ENCODE measurements around the gene SLC12A6. TPM values are rescaled to one million over a fixed set of nuclear protein-coding genes. Genes with fewer than 3 reads are reported as not detected.

The SLC12A6 gene
- total RNA-seq, 1 experiment from 2014 or later = 15.1 TPM

DNA sequence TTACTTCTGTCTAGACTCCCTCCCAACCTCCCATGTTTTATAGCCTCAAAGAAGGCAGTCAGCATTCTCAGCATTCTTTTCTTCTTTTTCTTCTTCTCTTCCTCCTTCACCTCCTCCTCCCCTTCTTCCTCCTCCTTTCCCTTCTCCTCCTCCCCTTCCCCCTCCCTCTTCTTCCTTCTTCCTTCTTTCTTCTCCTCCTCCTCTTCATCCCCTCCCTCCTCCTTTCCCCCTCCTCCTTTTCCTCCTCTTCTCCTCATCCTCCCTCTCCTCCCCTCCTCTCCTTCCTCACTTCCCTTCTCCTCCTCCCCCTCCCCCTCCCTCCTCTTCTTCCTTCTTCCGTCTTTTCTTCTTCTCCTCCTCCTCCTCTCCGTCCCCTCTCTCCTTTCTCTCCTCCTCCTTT is 33.1 kb upstream of the SLC12A6 start:
- no peaks in the 10 kb centered on the region for H3K9me2 ChIP-seq (ENCODE audit: insufficient read depth)
- RAD21 ChIA-PET (ENCODE audit: low non-redundant PET in 1 of 2, low total read pairs in 2 of 2, uncharacterized antibody in 2 of 2, unreplicated experiment in 2 of 2) = no interaction called here
- H3K4me3 ChIP-seq (replicated peaks in 1 of 2; ENCODE audit: low read depth in 1 of 2, low read length in 2 of 2) = no peak overlapping the region
- H3K79me2 ChIP-seq (ENCODE audit: insufficient read depth, low read length) = peaks cover 11% of the 10 kb centered on the region
- no peaks in the 10 kb centered on the region for H3K27me3 ChIP-seq (ENCODE audit: insufficient read depth, low read length)
- BruUV-seq (replicated peaks) = no TSS peak
- CTCF ChIA-PET = no interaction called here
- H3K9ac ChIP-seq (ENCODE audit: low read length) = no peak overlapping the region
- TF ChIP-seq SIN3A (IDR thresholded peaks at IDR 0.05; ENCODE audit: low read depth) (no peak), FOSL1 (IDR thresholded peaks at IDR 0.05; ENCODE audit: low read depth) (no peak), SP1 (IDR thresholded peaks at IDR 0.05; ENCODE audit: low read depth) (no peak), YY1 (IDR thresholded peaks at IDR 0.05; ENCODE audit: extremely low read depth, insufficient replicate concordance, low read depth, low read length) (no peak)
- H3K4me1 ChIP-seq (ENCODE audit: control insufficient read depth in 1 of 2, insufficient read depth in 2 of 2, low read length in 2 of 2) = peaks cover 12 to 15% of the 10 kb centered on the region in 2 experiments
- no peaks in the 10 kb centered on the region; the same call in 1 of the 2 replicates for H4K20me1 ChIP-seq (ENCODE audit: insufficient read depth)
- no peak overlapping the region for H2AFZ ChIP-seq (ENCODE audit: low read depth, low read length, poor library complexity, severe bottlenecking)
- intact Hi-C loops (cut with micrococcal nuclease) = no loop called here
- POLR2A ChIA-PET = no interaction called here
- H3K4me2 ChIP-seq (ENCODE audit: low read length) = no peak overlapping the region
- no peaks in the 10 kb centered on the region for H3K36me3 ChIP-seq (ENCODE audit: control insufficient read depth in 1 of 2, insufficient read depth in 2 of 2, low read length in 2 of 2)
- ATAC-seq (no peak), DNase-seq (ENCODE audit: low read depth, low spot score) (no peak)
- H3K9me3 ChIP-seq (ENCODE audit: control insufficient read depth in 1 of 2, insufficient read depth in 1 of 2, low read depth in 1 of 2, low read length in 2 of 2) = no peaks in the 10 kb centered on the region
- no peak overlapping the region for H3K27ac ChIP-seq (ENCODE audit: low read depth, low read length)

DNA sequence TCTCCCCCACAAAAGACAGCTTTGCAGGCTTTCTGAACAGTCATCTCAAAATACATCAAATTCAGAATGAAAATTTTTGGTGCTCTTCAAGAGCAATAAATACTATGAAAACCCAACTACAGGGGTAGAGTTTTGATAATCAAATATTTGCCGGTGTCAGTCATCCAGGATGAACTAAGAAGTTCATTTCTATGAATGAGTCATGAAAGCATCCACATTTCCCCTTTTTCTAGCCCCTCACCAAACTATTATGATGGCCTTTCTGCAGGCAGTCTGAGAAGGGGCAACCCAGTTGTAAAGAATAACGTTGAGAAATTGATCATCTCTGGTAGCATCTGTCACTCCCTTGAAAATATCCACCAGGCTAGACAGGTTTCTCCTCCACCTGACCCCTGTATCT is 32.5 kb upstream of the SLC12A6 start:
- ATAC-seq (no peak), DNase-seq (ENCODE audit: low read depth, low spot score) (no peak)
- H3K4me3 ChIP-seq (replicated peaks in 1 of 2; ENCODE audit: low read depth in 1 of 2, low read length in 2 of 2) = no peak overlapping the region
- no peaks in the 10 kb centered on the region for H3K9me2 ChIP-seq (ENCODE audit: insufficient read depth)
- no peak overlapping the region for H2AFZ ChIP-seq (ENCODE audit: low read depth, low read length, poor library complexity, severe bottlenecking)
- no TSS peak for BruUV-seq (replicated peaks)
- ChIA-PET RAD21 (ENCODE audit: low non-redundant PET in 1 of 2, low total read pairs in 2 of 2, uncharacterized antibody in 2 of 2, unreplicated experiment in 2 of 2) (no interaction called here), POLR2A (no interaction called here), CTCF (no interaction called here)
- H4K20me1 ChIP-seq (ENCODE audit: insufficient read depth) = no peaks in the 10 kb centered on the region; the same call in 1 of the 2 replicates
- peaks cover 16% of the 10 kb centered on the region for H3K79me2 ChIP-seq (ENCODE audit: insufficient read depth, low read length)
- intact Hi-C loops (cut with micrococcal nuclease) = no loop called here
- H3K27me3 ChIP-seq (ENCODE audit: insufficient read depth, low read length) = no peaks in the 10 kb centered on the region
- H3K4me1 ChIP-seq (ENCODE audit: control insufficient read depth in 1 of 2, insufficient read depth in 2 of 2, low read length in 2 of 2) = peaks cover 15 to 19% of the 10 kb centered on the region in 2 experiments
- H3K4me2 ChIP-seq (ENCODE audit: low read length) = no peak overlapping the region
- no peak overlapping the region for H3K9ac ChIP-seq (ENCODE audit: low read length)
- H3K36me3 ChIP-seq (ENCODE audit: control insufficient read depth in 1 of 2, insufficient read depth in 2 of 2, low read length in 2 of 2) = no peaks in the 10 kb centered on the region
- no peaks in the 10 kb centered on the region for H3K9me3 ChIP-seq (ENCODE audit: control insufficient read depth in 1 of 2, insufficient read depth in 1 of 2, low read depth in 1 of 2, low read length in 2 of 2)
- no peak overlapping the region for H3K27ac ChIP-seq (ENCODE audit: low read depth, low read length)
- TF ChIP-seq EZH2 (IDR thresholded peaks at IDR 0.05) = no peak
- TF ChIP-seq, protein P1, sequence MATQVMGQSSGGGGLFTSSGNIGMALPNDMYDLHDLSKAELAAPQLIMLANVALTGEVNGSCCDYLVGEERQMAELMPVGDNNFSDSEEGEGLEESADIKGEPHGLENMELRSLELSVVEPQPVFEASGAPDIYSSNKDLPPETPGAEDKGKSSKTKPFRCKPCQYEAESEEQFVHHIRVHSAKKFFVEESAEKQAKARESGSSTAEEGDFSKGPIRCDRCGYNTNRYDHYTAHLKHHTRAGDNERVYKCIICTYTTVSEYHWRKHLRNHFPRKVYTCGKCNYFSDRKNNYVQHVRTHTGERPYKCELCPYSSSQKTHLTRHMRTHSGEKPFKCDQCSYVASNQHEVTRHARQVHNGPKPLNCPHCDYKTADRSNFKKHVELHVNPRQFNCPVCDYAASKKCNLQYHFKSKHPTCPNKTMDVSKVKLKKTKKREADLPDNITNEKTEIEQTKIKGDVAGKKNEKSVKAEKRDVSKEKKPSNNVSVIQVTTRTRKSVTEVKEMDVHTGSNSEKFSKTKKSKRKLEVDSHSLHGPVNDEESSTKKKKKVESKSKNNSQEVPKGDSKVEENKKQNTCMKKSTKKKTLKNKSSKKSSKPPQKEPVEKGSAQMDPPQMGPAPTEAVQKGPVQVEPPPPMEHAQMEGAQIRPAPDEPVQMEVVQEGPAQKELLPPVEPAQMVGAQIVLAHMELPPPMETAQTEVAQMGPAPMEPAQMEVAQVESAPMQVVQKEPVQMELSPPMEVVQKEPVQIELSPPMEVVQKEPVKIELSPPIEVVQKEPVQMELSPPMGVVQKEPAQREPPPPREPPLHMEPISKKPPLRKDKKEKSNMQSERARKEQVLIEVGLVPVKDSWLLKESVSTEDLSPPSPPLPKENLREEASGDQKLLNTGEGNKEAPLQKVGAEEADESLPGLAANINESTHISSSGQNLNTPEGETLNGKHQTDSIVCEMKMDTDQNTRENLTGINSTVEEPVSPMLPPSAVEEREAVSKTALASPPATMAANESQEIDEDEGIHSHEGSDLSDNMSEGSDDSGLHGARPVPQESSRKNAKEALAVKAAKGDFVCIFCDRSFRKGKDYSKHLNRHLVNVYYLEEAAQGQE (IDR thresholded peaks at IDR 0.05; ENCODE audit: low read depth) = no peak
- no peak for TF ChIP-seq YY1 (IDR thresholded peaks at IDR 0.05; ENCODE audit: extremely low read depth, insufficient replicate concordance, low read depth, low read length)
- TF ChIP-seq POLR2AphosphoS5 (IDR thresholded peaks at IDR 0.05; ENCODE audit: low read depth, low read length) = no peak
- no peak for TF ChIP-seq SIN3A (IDR thresholded peaks at IDR 0.05; ENCODE audit: low read depth)
- TF ChIP-seq TCF7L2 (IDR thresholded peaks at IDR 0.05; ENCODE audit: borderline replicate concordance, extremely low read depth, insufficient read depth, insufficient read length) = no peak
- TF ChIP-seq, protein P2, sequence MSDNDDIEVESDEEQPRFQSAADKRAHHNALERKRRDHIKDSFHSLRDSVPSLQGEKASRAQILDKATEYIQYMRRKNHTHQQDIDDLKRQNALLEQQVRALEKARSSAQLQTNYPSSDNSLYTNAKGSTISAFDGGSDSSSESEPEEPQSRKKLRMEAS (IDR thresholded peaks at IDR 0.05) = no peak
- TF ChIP-seq, protein P3, sequence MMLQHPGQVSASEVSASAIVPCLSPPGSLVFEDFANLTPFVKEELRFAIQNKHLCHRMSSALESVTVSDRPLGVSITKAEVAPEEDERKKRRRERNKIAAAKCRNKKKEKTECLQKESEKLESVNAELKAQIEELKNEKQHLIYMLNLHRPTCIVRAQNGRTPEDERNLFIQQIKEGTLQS (IDR thresholded peaks at IDR 0.05) = no peak
- no peak for TF ChIP-seq RAD21 (IDR thresholded peaks at IDR 0.05; ENCODE audit: low read depth)
- no peak for TF ChIP-seq SP1 (IDR thresholded peaks at IDR 0.05; ENCODE audit: low read depth)
- no peak for TF ChIP-seq EZH2phosphoT487 (IDR thresholded peaks at IDR 0.05; ENCODE audit: borderline replicate concordance)
- no peak for TF ChIP-seq EGR1 (IDR thresholded peaks at IDR 0.05; ENCODE audit: low read depth)
- TF ChIP-seq FOSL1 (IDR thresholded peaks at IDR 0.05; ENCODE audit: low read depth) = no peak
- TF ChIP-seq CEBPB (IDR thresholded peaks at IDR 0.05; ENCODE audit: low read depth) = no peak
- TF ChIP-seq CBX3 (IDR thresholded peaks at IDR 0.05; ENCODE audit: low read depth) = no peak
